ENCODE measurements around the gene RAB43.
"Not testable (repeated sequence)": the region's sequence is repeated elsewhere in the genome, so short reads cannot be mapped to it uniquely, and the experiment has no call there.

The RAB43 gene

GRCh38 chr3:129121792-129122411 lies at the start of gene RAB43:
Gene RAB43, minus strand, starts transcription at chr3:129121804. Its CDS starts 315 bp downstream, at chr3:129121489.
- no peaks in the 10 kb centered on the region for H3F3A ChIP-seq (ENCODE audit: insufficient read depth, low read length)
- peak within 1 kb of the TSS; percentile 86 for H3K4me2 ChIP-seq (ENCODE audit: low read length)
- H3K79me2 ChIP-seq (ENCODE audit: insufficient read depth, low read length), result peaks cover 11% of the 10 kb centered on the region
- H3K4me3 ChIP-seq (ENCODE audit: low read depth, low read length, poor library complexity, severe bottlenecking), result peak within 1 kb of the TSS; percentile 69
- H3K27me3 ChIP-seq (ENCODE audit: insufficient read depth, low read length), result no peaks in the 10 kb centered on the region
- H4K20me1 ChIP-seq (ENCODE audit: insufficient read depth, low read length), result no peaks in the 10 kb centered on the region
- H2AFZ ChIP-seq (ENCODE audit: low read length), result no peak within 1 kb of the TSS
- TF ChIP-seq EZH2 (IDR thresholded peaks at IDR 0.05; ENCODE audit: borderline replicate concordance, low read length), result no peak
- no peak for TF ChIP-seq CTCF (IDR thresholded peaks at IDR 0.05; ENCODE audit: low read length)
- H3K9ac ChIP-seq (ENCODE audit: low read length), result peak within 1 kb of the TSS; percentile 81
- H3K9me3 ChIP-seq (ENCODE audit: low read length), result no peaks in the 10 kb centered on the region
- H3K9me2 ChIP-seq (ENCODE audit: low read depth, low read length), result no peaks in the 10 kb centered on the region
- H3K36me3 ChIP-seq (ENCODE audit: insufficient read depth, low read length), result peaks cover 9% of the 10 kb centered on the region; the same call in 1 of the 2 replicates
- H3K4me1 ChIP-seq (ENCODE audit: insufficient read depth, low read length, severe bottlenecking), result peaks cover 44% of the 10 kb centered on the region
- peak within 1 kb of the TSS; percentile 86 for H3K27ac ChIP-seq (ENCODE audit: low read depth, low read length, poor library complexity, severe bottlenecking)

- TF ChIP-seq EZH2 (IDR thresholded peaks at IDR 0.05; ENCODE audit: borderline replicate concordance, low read length) (no peak), CTCF (IDR thresholded peaks at IDR 0.05; ENCODE audit: low read length) (no peak)
- Histone ChIP-seq H3F3A (ENCODE audit: insufficient read depth, low read length) (peaks cover 24% of the 10 kb centered on the region), H3K79me2 (ENCODE audit: insufficient read depth, low read length) (peaks cover 10% of the 10 kb centered on the region), H4K20me1 (ENCODE audit: insufficient read depth, low read length) (no peaks in the 10 kb centered on the region), H3K27me3 (ENCODE audit: insufficient read depth, low read length) (no peaks in the 10 kb centered on the region), H3K4me3 (ENCODE audit: low read depth, low read length, poor library complexity, severe bottlenecking) (no peak overlapping the region), H3K9me2 (ENCODE audit: low read depth, low read length) (no peaks in the 10 kb centered on the region), H3K9me3 (ENCODE audit: low read length) (no peaks in the 10 kb centered on the region), H3K36me3 (ENCODE audit: insufficient read depth, low read length) (peaks cover 61% of the 10 kb centered on the region), H2AFZ (ENCODE audit: low read length) (no peak overlapping the region), H3K4me1 (ENCODE audit: insufficient read depth, low read length, severe bottlenecking) (peaks cover 17% of the 10 kb centered on the region), H3K27ac (ENCODE audit: low read depth, low read length, poor library complexity, severe bottlenecking) (no peak overlapping the region), H3K9ac (ENCODE audit: low read length) (no peak overlapping the region), H3K4me2 (ENCODE audit: low read length) (no peak overlapping the region)
Observed at GRCh38 chr3:129166579-129167332, 45.2 kb upstream of the RAB43 start.

- not testable (repeated sequence) for H3K4me2 ChIP-seq (ENCODE audit: low read length); H3K9me2 ChIP-seq (ENCODE audit: low read depth, low read length); H3K4me3 ChIP-seq (ENCODE audit: low read depth, low read length, poor library complexity, severe bottlenecking); H3K27me3 ChIP-seq (ENCODE audit: insufficient read depth, low read length); H2AFZ ChIP-seq (ENCODE audit: low read length); H3K9ac ChIP-seq (ENCODE audit: low read length); H3K79me2 ChIP-seq (ENCODE audit: insufficient read depth, low read length); H4K20me1 ChIP-seq (ENCODE audit: insufficient read depth, low read length); H3K27ac ChIP-seq (ENCODE audit: low read depth, low read length, poor library complexity, severe bottlenecking); H3K9me3 ChIP-seq (ENCODE audit: low read length)
- Histone ChIP-seq H3F3A (ENCODE audit: insufficient read depth, low read length) (peaks cover 27% of the 10 kb centered on the region), H3K36me3 (ENCODE audit: insufficient read depth, low read length) (peaks cover 49% of the 10 kb centered on the region), H3K4me1 (ENCODE audit: insufficient read depth, low read length, severe bottlenecking) (peaks cover 17% of the 10 kb centered on the region)
Observed at GRCh38 chr3:129165594-129165993, 44.0 kb upstream of the RAB43 start.

Data from OCI-LY1 (cell line).